Endothelial cell of umbilical vein (primary cell): ENCODE results near the gene KISS1. TPM values are rescaled to one million over a fixed set of nuclear protein-coding genes. Genes with fewer than 3 reads are reported as not detected.

Source experiments
- BruUV-seq: library from RNA; stranded (reverse); fragments of 400-500 nt; replicated peaks from 2 replicates; lab custom pipeline; 2021; lab: Mats Ljungman, UMichigan
- CTCF ChIA-PET: fragments of 300-600, 350-600 bp; sonication (Branson Sonifier 250); formaldehyde crosslinking; loops from one replicate; lab custom pipeline; 2021; ENCODE audit warnings: antibody characterized with exemption, inconsistent platforms; lab: Charles Lee
- POLR2A ChIA-PET: fragments of 300-600, 350-600 bp; sonication (Branson Sonifier 250); formaldehyde crosslinking; loops from one replicate; lab custom pipeline; 2021; ENCODE audit warnings: antibody characterized with exemption, inconsistent platforms; lab: Charles Lee
- DNase-seq: peaks from one replicate; pipeline ENCODE4 v3.0.0-alpha.2; 2011; ENCODE audit warnings: low read depth, low spot score
- FAIRE-seq: peaks from 2 replicates; lab custom pipeline; 2011; peaks lifted over from hg19 to GRCh38; lab: Jason Lieb, UNC
- H2AFZ ChIP-seq: 2 replicates; pipeline ENCODE4 v1.6.0; 2012; ENCODE audit warnings: low read depth, low read length, control low read depth, inconsistent platforms
- H3K27ac ChIP-seq: 2 replicates; pipeline ENCODE4 v1.5.1; 2011; ENCODE audit warnings: low read depth, mild to moderate bottlenecking, control low read depth, low read length, moderate library complexity; ENCODE audit not compliant: insufficient read depth
- H3K27me3 ChIP-seq, 2 experiments: 2 replicates each; pipeline versions ENCODE4 v1.6.0 to v1.6.1; 2011; ENCODE audit warnings: low read length in 2 of 2, mixed read lengths in 1 of 2; ENCODE audit not compliant: control insufficient read depth in 2 of 2, insufficient read depth in 2 of 2
- H3K36me3 ChIP-seq, 2 experiments: 2 replicates in 1 of 2; 3 replicates in 1 of 2; pipeline ENCODE4 v1.5.1; 2011; ENCODE audit warnings: low read length in 2 of 2, mild to moderate bottlenecking in 1 of 2, moderate library complexity in 1 of 2; ENCODE audit not compliant: control insufficient read depth in 2 of 2, insufficient read depth in 2 of 2; ENCODE audit errors: extremely low read depth in 1 of 2
- H3K4me1 ChIP-seq: 3 replicates; pipeline ENCODE4 v1.5.1; 2011; ENCODE audit warnings: mild to moderate bottlenecking, low read length; ENCODE audit not compliant: control insufficient read depth, insufficient read depth; ENCODE audit errors: extremely low read depth
- H3K4me2 ChIP-seq: 2 replicates; pipeline ENCODE4 v1.6.1; 2011; ENCODE audit warnings: low read length, control low read depth, mixed read lengths; ENCODE audit not compliant: insufficient read depth
- H3K4me3 ChIP-seq, 3 experiments: fragments of 200-600 bp in 1 of 3; sonication (generic), shearing (Covaris generic) in 1 of 3; replicated peaks in 1 of 3; 2 replicates each; pipeline ENCODE4 v1.5.1; 2011 to 2016; ENCODE audit warnings: control low read depth in 3 of 3, low read length in 3 of 3, mild to moderate bottlenecking in 2 of 3, inconsistent platforms in 1 of 3, low read depth in 1 of 3, moderate library complexity in 1 of 3; ENCODE audit not compliant: insufficient read depth in 1 of 3
- H3K79me2 ChIP-seq: 2 replicates; pipeline ENCODE4 v1.6.0; 2012; ENCODE audit warnings: low read length, inconsistent platforms; ENCODE audit not compliant: control insufficient read depth, insufficient read depth
- H3K9ac ChIP-seq: replicated peaks from 2 replicates; pipeline ENCODE3; 2011; ENCODE audit warnings: low read length, control low read depth; ENCODE audit not compliant: insufficient read depth; ENCODE audit errors: extremely low read depth
- H3K9me1 ChIP-seq: replicated peaks from 3 replicates; pipeline ENCODE4 v1.6.0; 2011; ENCODE audit warnings: mild to moderate bottlenecking, low read length; ENCODE audit not compliant: control insufficient read depth, insufficient read depth; ENCODE audit errors: extremely low read depth
- H3K9me3 ChIP-seq: replicated peaks from 2 replicates; pipeline ENCODE4 v1.5.1; 2012; ENCODE audit warnings: low read length, inconsistent platforms; ENCODE audit not compliant: control insufficient read depth, insufficient read depth
- H4K20me1 ChIP-seq: replicated peaks from 2 replicates; pipeline ENCODE3; 2011; ENCODE audit warnings: mild to moderate bottlenecking, low read length; ENCODE audit not compliant: control insufficient read depth, insufficient read depth; ENCODE audit errors: extremely low read depth
- CTCF ChIP-seq, 2 donors: IDR thresholded peaks; 1 replicate in 1 of 2; 2 replicates in 1 of 2; pipeline ENCODE4 v1.5.1; 2011; ENCODE audit warnings: low read length in 2 of 2, mild to moderate bottlenecking in 2 of 2, moderate library complexity in 2 of 2, control low read depth in 1 of 2, inconsistent platforms in 1 of 2, low read depth in 1 of 2; ENCODE audit not compliant: insufficient read depth in 1 of 2; ENCODE audit errors: extremely low read depth in 1 of 2
- EZH2 ChIP-seq: IDR thresholded peaks from 2 replicates; pipeline ENCODE4 v1.6.1; 2012; ENCODE audit warnings: borderline replicate concordance, low read depth, mild to moderate bottlenecking, moderate library complexity, low read length, inconsistent platforms; ENCODE audit not compliant: severe bottlenecking
- FOS ChIP-seq: IDR thresholded peaks from 2 replicates; pipeline ENCODE4 v1.6.1; 2011; ENCODE audit warnings: mild to moderate bottlenecking, low read length, moderate library complexity, borderline replicate concordance; ENCODE audit not compliant: insufficient read depth
- GATA2 ChIP-seq: IDR thresholded peaks from 2 replicates; pipeline ENCODE4 v1.7.0; 2011; ENCODE audit warnings: low read depth, mild to moderate bottlenecking, moderate library complexity, mixed read lengths, low read length; ENCODE audit not compliant: insufficient read length, insufficient read depth
- JUN ChIP-seq: IDR thresholded peaks from 2 replicates; pipeline ENCODE4 v1.6.1; 2011; ENCODE audit warnings: borderline replicate concordance, low read depth; ENCODE audit not compliant: insufficient read length, insufficient read depth
- MAX ChIP-seq: IDR thresholded peaks from 2 replicates; pipeline ENCODE4 v1.6.1; 2011; ENCODE audit not compliant: insufficient read depth, insufficient read length
- MYC ChIP-seq: IDR thresholded peaks from one replicate; pipeline ENCODE4 v1.6.1; 2011; ENCODE audit warnings: mild to moderate bottlenecking, low read depth, low read length
- POLR2A ChIP-seq: IDR thresholded peaks from 2 replicates; pipeline ENCODE4 v1.6.1; 2012; ENCODE audit warnings: low read depth, mild to moderate bottlenecking, control low read depth, low read length
- POLR2AphosphoS5 ChIP-seq: IDR thresholded peaks from 2 replicates; pipeline ENCODE4 v1.6.1; 2012; ENCODE audit warnings: low read depth, mild to moderate bottlenecking, control low read depth, low read length, moderate library complexity; ENCODE audit not compliant: insufficient read depth
- dilution Hi-C: fragments of 300-500 bp; cut with MboI; formaldehyde crosslinking; loops from one replicate; pipeline ENCODE4 v1.15.0; 2019; ENCODE audit warnings: low sequenced_read_pairs; ENCODE audit not compliant: extremely low pct_ligation_motif_present
- intact Hi-C: fragments of 100-400 bp; cut with micrococcal nuclease; formaldehyde crosslinking; loops from one replicate; pipeline ENCODE4 v1.10.0; 2022
- polyA plus RNA-seq, 4 experiments: library from polyadenylated mRNA; depleted of rRNA in 3 of 4; stranded (reverse) in 3 of 4; unstranded in 1 of 4; fragments of >200 nt; gene quantifications; 2 replicates each; pipeline versions ENCODE4 v1.2.1 to v1.2.3, GENCODE V29; 2011 to 2012; ENCODE audit warnings: missing spikeins in 1 of 4
- total RNA-seq: library from RNA; stranded (reverse); gene quantifications from 2 replicates; pipeline ENCODE4 v1.2.3, GENCODE V29; 2021

The KISS1 gene
- total and polyA plus RNA-seq, 2 donors (not counting 3 experiments of a cell fraction or from before 2014, with no cell fraction given): 0.22 to 1.00 TPM

DNA sequence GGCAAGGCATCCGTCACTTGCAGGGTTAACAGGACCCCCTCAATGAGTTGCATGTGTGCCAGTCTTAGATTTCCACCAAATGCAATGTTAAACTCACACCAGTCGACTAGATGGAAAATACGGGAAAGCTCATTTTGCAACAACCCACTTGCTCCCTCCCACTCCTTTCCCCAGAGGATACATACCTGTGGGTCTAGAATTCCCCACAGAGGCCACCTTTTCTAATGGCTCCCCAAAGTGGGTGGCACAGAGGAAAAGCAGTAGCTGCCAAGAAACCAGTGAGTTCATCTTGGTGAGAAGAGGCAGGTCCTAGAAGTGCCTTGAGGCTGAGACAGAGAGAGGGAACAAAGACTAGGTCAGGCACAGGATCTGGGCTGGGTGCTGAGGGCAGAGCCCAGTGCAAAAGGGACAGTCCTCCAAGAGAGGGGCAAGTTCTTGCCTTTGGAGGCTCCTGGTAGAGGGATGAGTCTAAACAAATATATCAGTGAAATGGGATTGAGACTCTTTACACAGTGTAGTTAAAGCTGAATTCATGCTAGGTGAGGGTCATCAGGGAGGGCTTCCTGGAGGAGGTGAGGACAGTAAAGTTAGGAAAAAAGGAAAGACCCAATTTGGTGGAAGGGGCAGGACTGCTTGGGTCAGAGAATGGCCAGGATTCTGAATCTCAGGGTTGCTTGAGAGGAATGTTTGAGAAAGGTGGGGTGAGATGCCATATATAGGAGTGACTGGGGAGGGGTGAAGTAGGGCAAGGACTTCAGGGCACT is 3.5 kb downstream of the KISS1 start:
- POLR2A ChIA-PET: no interaction called here
- DNase-seq: no peak
- H3K9ac ChIP-seq: no peak overlapping the region
- H3K9me1 ChIP-seq: no peaks in the 10 kb centered on the region
- no peaks in the 10 kb centered on the region for H3K27me3 ChIP-seq
- no peak for TF ChIP-seq FOS
- no peak for TF ChIP-seq GATA2
- no peak for TF ChIP-seq MYC
- TF ChIP-seq MAX: no peak
- no peak for TF ChIP-seq POLR2AphosphoS5
- TF ChIP-seq EZH2: no peak
- TF ChIP-seq CTCF (IDR thresholded peaks at IDR 0.05; ENCODE audit: extremely low read depth in 1 of 2, insufficient read depth in 1 of 2, low read depth in 1 of 2, low read length in 2 of 2): no peak
- no peak for TF ChIP-seq POLR2A
- TF ChIP-seq JUN: no peak
- no peaks in the 10 kb centered on the region for H3K79me2 ChIP-seq
- no peaks in the 10 kb centered on the region for H3K9me3 ChIP-seq
- CTCF ChIA-PET: interaction anchor here (0.6 to 7.2 kb wide), 2 partner anchors 13 to 30 kb away, joined by 3 to 85 read pairs; no protein-coding TSS in a partner anchor
- intact Hi-C loops: no loop called here
- no peaks in the 10 kb centered on the region for H4K20me1 ChIP-seq
- dilution Hi-C loops: no loop called here
- no peak overlapping the region for H2AFZ ChIP-seq
- H3K36me3 ChIP-seq: no peaks in the 10 kb centered on the region
- no TSS peak for BruUV-seq
- H3K4me2 ChIP-seq: no peak overlapping the region
- no peak overlapping the region for H3K27ac ChIP-seq
- no peak overlapping the region for H3K4me3 ChIP-seq
- FAIRE-seq: no peak
- H3K4me1 ChIP-seq: peaks cover 42% of the 10 kb centered on the region
